Measurements from ENCODE around the gene FAR2.

The FAR2 gene

DNA sequence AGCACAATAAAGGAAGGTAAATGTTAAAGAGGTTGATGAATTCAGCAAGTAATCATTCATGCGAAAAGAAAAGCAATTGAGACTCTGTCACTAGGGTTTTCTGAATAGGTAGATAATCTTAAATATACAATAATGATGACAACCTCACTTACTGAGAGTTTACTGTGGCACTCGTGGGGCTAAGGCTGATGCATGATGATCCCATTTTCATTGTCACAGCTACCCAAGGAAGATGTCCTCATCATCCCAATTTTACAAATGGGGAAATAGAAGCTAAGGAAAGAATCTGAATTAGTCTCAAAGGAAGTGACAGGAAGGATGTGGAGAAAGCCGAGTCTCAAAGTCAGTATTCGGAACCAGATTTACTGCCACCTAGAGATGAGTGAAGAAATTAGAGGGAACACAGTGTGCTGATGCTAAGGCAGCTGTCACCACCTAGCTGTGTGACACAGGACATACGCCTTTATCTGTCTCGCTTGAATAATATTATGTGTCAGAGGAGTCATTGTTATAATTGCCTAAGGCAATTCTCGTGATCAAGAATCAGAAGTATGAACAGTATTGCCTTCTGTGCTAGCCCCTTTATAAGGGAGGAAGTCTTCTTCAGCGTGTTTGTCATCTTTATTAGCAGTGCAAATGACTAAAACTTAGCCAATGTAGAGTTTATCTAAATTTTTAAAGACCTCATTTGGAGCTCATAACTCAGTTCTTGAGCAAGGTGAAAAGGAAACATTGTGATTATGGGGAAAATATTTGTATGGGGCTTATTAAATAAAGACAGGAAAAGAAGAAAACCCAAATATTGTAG lies 168.7 kb downstream of the FAR2 start (continued):
- TF ChIP-seq ZNF394 (tag by site-specific recombination; IDR thresholded peaks at IDR 0.05; ENCODE audit: borderline replicate concordance) (no peak), ZNF311 (tag by site-specific recombination; IDR thresholded peaks at IDR 0.05; ENCODE audit: borderline replicate concordance) (no peak)

DNA sequence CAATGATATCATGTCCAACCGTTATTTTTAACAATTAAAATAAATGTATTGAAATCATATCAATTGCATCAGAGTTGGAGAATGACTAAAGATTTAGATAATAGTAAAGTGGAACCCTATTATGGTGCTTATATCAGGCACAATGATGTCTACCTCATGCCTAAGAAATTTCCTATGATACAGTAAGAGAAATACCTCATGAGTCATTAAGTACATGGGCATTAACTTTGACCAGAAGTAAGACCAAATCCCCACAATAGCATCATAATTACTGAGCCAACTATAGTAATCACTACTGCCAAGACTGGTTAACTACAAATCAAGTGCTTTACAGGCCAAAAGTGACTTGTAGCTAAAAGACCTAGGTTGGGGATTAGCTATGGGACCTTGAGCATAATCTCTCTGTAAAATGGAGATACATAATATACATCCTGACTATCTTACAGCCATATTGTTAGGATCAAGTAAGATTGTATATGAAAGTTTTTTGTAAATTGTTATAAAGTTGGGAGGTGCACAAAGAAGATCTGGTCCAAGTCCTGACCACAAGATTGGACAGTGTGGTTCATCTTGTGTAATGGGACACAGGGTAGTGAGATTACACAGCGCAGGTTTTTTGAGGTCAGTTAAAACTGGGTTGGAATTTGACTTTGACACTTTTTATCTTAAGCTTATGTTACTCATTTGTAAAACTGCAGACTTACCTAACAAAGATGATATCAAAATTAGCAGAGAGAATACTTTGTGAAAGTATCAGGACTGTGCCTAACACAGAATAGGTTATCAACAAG lies 171.4 kb downstream of the FAR2 start:
- Histone ChIP-seq H3K27ac (ENCODE audit: extremely low read depth, low read depth, low read length) (no peak overlapping the region), H3K4me1 (ENCODE audit: control insufficient read depth, insufficient read depth, low read length) (no peaks in the 10 kb centered on the region), H3K9me3 (ENCODE audit: control insufficient read depth, insufficient read depth, low read depth, low read length) (no peaks in the 10 kb centered on the region), H3K4me3 (ENCODE audit: low read depth, low read length) (no peak overlapping the region), H3K36me3 (ENCODE audit: control insufficient read depth in 2 of 2, insufficient read depth in 1 of 2, low read length in 2 of 2) (peaks cover 0 to 5% of the 10 kb centered on the region in 2 experiments; a peak in 1 of 3 replicates)
- ChIA-PET CTCF (interaction anchor here (0.7 kb wide), 1 partner anchor 197 kb away, joined by 3 read pairs; no protein-coding TSS in a partner anchor), POLR2A (no interaction called here)
- TF ChIP-seq ZNF629 (tag by site-specific recombination; IDR thresholded peaks at IDR 0.05) (no peak), ZNF19 (tag by site-specific recombination; IDR thresholded peaks at IDR 0.05; ENCODE audit: low read depth) (no peak), ZNF670 (tag by site-specific recombination; IDR thresholded peaks at IDR 0.05; ENCODE audit: low read depth) (no peak), OVOL3 (tag by site-specific recombination; IDR thresholded peaks at IDR 0.05) (no peak), ZSCAN23 (tag by site-specific recombination; IDR thresholded peaks at IDR 0.05) (no peak)
- TF ChIP-seq, protein P1, sequence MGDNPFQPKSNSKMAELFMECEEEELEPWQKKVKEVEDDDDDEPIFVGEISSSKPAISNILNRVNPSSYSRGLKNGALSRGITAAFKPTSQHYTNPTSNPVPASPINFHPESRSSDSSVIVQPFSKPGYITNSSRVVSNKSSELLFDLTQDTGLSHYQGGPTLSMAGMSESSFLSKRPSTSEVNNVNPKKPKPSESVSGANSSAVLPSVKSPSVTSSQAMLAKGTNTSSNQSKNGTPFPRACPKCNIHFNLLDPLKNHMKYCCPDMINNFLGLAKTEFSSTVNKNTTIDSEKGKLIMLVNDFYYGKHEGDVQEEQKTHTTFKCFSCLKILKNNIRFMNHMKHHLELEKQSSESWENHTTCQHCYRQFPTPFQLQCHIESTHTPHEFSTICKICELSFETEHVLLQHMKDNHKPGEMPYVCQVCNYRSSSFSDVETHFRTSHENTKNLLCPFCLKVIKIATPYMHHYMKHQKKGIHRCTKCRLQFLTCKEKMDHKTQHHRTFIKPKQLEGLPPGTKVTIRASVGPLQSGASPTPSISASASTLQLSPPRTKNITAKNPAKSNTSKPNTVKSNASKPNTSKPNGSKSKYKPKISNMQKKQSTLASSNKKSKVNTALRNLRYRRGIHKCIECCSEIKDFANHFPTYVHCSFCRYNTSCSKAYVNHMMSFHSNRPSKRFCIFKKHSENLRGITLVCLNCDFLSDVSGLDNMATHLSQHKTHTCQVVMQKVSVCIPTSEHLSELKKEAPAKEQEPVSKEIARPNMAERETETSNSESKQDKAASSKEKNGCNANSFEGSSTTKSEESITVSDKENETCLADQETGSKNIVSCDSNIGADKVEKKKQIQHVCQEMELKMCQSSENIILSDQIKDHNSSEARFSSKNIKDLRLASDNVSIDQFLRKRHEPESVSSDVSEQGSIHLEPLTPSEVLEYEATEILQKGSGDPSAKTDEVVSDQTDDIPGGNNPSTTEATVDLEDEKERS (tag by site-specific recombination; IDR thresholded peaks at IDR 0.05), result no peak
- TF ChIP-seq, protein P2, sequence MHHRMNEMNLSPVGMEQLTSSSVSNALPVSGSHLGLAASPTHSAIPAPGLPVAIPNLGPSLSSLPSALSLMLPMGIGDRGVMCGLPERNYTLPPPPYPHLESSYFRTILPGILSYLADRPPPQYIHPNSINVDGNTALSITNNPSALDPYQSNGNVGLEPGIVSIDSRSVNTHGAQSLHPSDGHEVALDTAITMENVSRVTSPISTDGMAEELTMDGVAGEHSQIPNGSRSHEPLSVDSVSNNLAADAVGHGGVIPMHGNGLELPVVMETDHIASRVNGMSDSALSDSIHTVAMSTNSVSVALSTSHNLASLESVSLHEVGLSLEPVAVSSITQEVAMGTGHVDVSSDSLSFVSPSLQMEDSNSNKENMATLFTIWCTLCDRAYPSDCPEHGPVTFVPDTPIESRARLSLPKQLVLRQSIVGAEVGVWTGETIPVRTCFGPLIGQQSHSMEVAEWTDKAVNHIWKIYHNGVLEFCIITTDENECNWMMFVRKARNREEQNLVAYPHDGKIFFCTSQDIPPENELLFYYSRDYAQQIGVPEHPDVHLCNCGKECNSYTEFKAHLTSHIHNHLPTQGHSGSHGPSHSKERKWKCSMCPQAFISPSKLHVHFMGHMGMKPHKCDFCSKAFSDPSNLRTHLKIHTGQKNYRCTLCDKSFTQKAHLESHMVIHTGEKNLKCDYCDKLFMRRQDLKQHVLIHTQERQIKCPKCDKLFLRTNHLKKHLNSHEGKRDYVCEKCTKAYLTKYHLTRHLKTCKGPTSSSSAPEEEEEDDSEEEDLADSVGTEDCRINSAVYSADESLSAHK (tag by site-specific recombination; IDR thresholded peaks at IDR 0.05), result no peak

DNA sequence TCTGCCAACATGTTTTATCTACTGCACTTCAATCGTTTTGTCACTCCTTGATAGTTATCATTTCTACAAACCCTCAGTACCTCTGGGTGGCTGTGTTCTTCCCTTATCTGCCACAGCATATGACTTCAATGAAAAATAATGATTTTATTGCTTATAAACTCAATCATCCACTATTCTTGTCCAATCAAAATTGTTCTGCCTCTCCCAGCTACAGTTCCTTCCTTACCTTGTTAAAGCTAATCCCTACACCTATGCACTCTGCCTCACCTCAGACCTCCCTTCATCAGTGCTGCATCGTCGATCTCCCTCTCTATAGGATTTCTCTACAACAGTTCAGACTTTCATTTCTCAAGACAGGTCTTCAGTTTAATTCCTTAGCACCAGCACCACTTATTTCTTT lies 173.1 kb downstream of the FAR2 start:
- POLR2A ChIA-PET, result no interaction called here
- H3K27ac ChIP-seq (ENCODE audit: extremely low read depth, low read depth, low read length), result no peak overlapping the region
- H3K9me3 ChIP-seq (ENCODE audit: control insufficient read depth, insufficient read depth, low read depth, low read length), result no peaks in the 10 kb centered on the region
- no peaks in the 10 kb centered on the region for H3K4me1 ChIP-seq (ENCODE audit: control insufficient read depth, insufficient read depth, low read length)
- CTCF ChIA-PET, result no interaction called here
- peaks cover 0 to 5% of the 10 kb centered on the region in 2 experiments; a peak in 1 of 3 replicates for H3K36me3 ChIP-seq (ENCODE audit: control insufficient read depth in 2 of 2, insufficient read depth in 1 of 2, low read length in 2 of 2)
- H3K4me3 ChIP-seq (ENCODE audit: low read depth, low read length), result no peak overlapping the region
- TF ChIP-seq ZNF585B (tag by site-specific recombination; IDR thresholded peaks at IDR 0.05) (no peak), ZNF175 (tag by site-specific recombination; IDR thresholded peaks at IDR 0.05) (no peak), ZNF558 (tag by site-specific recombination; IDR thresholded peaks at IDR 0.05) (no peak), ZNF10 (tag by site-specific recombination; IDR thresholded peaks at IDR 0.05) (no peak), ZBTB17 (tag by site-specific recombination; IDR thresholded peaks at IDR 0.05) (no peak), ZNF777 (tag by site-specific recombination; IDR thresholded peaks at IDR 0.05; ENCODE audit: borderline replicate concordance) (no peak), ZNF132 (tag by site-specific recombination; IDR thresholded peaks at IDR 0.05; ENCODE audit: borderline replicate concordance) (no peak), ZNF114 (tag by site-specific recombination; IDR thresholded peaks at IDR 0.05) (no peak), ZFP41 (tag by site-specific recombination; IDR thresholded peaks at IDR 0.05; ENCODE audit: borderline replicate concordance) (no peak), ZFP37 (tag by site-specific recombination; IDR thresholded peaks at IDR 0.05) (no peak), ZNF23 (tag by site-specific recombination; IDR thresholded peaks at IDR 0.05; ENCODE audit: borderline replicate concordance) (no peak), ZNF664 (tag by site-specific recombination; IDR thresholded peaks at IDR 0.05) (no peak), HOXC10 (CRISPR knock-in tag; IDR thresholded peaks at IDR 0.05) (no peak), ZNF37A (tag by site-specific recombination; IDR thresholded peaks at IDR 0.05) (no peak), GLI4 (tag by site-specific recombination; IDR thresholded peaks at IDR 0.05) (no peak)
- TF ChIP-seq, protein P3, sequence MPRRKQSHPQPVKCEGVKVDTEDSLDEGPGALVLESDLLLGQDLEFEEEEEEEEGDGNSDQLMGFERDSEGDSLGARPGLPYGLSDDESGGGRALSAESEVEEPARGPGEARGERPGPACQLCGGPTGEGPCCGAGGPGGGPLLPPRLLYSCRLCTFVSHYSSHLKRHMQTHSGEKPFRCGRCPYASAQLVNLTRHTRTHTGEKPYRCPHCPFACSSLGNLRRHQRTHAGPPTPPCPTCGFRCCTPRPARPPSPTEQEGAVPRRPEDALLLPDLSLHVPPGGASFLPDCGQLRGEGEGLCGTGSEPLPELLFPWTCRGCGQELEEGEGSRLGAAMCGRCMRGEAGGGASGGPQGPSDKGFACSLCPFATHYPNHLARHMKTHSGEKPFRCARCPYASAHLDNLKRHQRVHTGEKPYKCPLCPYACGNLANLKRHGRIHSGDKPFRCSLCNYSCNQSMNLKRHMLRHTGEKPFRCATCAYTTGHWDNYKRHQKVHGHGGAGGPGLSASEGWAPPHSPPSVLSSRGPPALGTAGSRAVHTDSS (tag by site-specific recombination; IDR thresholded peaks at IDR 0.05), result no peak
